Type B pancreatic cell (in vitro differentiated cells): ENCODE results near the gene PCARE. TPM values are rescaled to one million over a fixed set of nuclear protein-coding genes. Genes with fewer than 3 reads are reported as not detected.

Experiments used
- DNase-seq: peaks from one replicate; pipeline ENCODE4 v3.0.0; 2021; ENCODE audit warnings: mixed read lengths; ENCODE audit not compliant: unreplicated experiment; ENCODE audit errors: extremely low spot score
- H3K27ac Mint-ChIP-seq: 2 replicates; pipeline ENCODE4 v1.8.0; 2021; ENCODE audit warnings: mild to moderate bottlenecking, mixed read lengths
- H3K27me3 Mint-ChIP-seq: 2 replicates; pipeline ENCODE4 v1.8.0; 2021; ENCODE audit warnings: mixed read lengths
- H3K36me3 Mint-ChIP-seq: 2 replicates; pipeline ENCODE4 v1.8.0; 2021; ENCODE audit warnings: mixed read lengths
- H3K4me1 Mint-ChIP-seq: one replicate; pipeline ENCODE4 v1.8.0; 2021; ENCODE audit warnings: mixed read lengths; ENCODE audit not compliant: unreplicated experiment
- H3K4me3 Mint-ChIP-seq: 2 replicates; pipeline ENCODE4 v1.8.0; 2021; ENCODE audit warnings: mild to moderate bottlenecking, mixed read lengths
- H3K9me3 Mint-ChIP-seq: 2 replicates; pipeline ENCODE4 v1.8.0; 2021; ENCODE audit warnings: mixed read lengths
- total RNA-seq: library from RNA; stranded (reverse); gene quantifications from 2 replicates; pipeline ENCODE4 v1.2.1, GENCODE V29; 2021; ENCODE audit warnings: low replicate concordance
- TF ChIP-seq, protein P1 (sequence below): fragments of 200-600 bp; sonication (generic); conservative IDR thresholded peaks from 2 replicates; pipeline ENCODE4 v1.5.0; 2021; ENCODE audit warnings: antibody characterized with exemption, mild to moderate bottlenecking

Gene PCARE
- total RNA-seq, 1 donor from 2014 or later = not detected

DNA sequence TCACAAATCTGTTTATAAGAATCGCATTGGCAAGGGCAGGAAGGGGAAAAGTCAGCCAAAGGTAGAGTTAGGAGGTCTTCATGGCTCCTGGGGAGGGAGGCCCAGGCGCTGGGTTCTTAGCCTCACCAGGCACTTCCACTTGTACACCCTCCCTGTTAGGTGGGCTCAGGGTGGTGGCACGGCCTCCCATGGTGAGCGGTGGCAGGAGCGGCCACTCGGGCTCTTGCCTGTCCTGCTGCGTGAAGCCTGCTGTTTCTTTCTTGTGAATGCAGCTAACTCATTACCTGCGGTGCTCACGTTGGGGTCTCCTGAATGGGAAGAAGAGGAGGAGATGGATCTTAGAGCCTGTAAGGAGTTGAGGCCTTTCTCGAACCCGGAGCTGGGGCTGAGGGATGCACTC is 52.4 kb downstream of the PCARE start:
- Mint-ChIP-seq H3K4me3 (no peak overlapping the region), H3K27me3 (peaks cover 9% of the 10 kb centered on the region), H3K36me3 (no peaks in the 10 kb centered on the region), H3K4me1 (peaks cover 30% of the 10 kb centered on the region), H3K9me3 (no peaks in the 10 kb centered on the region), H3K27ac (no peak overlapping the region)
- DNase-seq = no peak
- TF ChIP-seq, protein P1, sequence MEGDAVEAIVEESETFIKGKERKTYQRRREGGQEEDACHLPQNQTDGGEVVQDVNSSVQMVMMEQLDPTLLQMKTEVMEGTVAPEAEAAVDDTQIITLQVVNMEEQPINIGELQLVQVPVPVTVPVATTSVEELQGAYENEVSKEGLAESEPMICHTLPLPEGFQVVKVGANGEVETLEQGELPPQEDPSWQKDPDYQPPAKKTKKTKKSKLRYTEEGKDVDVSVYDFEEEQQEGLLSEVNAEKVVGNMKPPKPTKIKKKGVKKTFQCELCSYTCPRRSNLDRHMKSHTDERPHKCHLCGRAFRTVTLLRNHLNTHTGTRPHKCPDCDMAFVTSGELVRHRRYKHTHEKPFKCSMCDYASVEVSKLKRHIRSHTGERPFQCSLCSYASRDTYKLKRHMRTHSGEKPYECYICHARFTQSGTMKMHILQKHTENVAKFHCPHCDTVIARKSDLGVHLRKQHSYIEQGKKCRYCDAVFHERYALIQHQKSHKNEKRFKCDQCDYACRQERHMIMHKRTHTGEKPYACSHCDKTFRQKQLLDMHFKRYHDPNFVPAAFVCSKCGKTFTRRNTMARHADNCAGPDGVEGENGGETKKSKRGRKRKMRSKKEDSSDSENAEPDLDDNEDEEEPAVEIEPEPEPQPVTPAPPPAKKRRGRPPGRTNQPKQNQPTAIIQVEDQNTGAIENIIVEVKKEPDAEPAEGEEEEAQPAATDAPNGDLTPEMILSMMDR = no peak

DNA sequence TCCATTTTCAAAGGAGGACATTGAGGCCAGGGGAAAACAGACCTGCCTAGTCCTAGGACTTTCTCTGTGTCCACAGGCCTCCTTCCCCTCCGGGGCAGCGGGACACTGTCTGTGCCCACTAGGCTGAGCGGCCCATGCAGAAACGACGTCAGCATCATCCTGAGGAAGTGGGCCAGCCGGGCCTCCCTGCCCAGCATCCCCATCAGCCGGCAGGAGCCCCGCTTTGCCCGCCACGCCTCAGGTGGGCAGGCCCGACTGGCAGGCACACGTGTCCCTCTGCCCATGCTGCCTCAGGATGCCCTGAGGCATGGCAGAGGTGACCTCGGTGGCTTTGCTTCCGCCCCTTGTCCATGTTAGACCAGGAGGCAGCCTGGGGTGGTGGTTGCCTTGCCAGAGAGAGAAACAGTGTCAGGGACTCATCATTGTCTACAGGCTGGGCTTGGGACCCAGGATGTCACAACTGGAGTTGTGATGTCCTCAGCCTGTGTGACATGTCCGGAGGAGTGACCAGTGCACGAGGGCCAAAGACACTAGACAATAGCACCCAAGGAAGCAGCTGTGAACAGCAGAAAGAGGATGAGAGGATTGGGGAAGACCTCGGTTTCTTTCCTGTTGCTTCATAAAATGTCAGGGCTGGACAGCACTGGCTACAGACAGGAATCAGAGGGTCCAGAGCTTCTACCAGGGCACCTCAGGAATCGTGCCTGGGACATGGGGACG is 56.4 kb downstream of the PCARE start:
- Mint-ChIP-seq H3K27me3 (peaks cover 18% of the 10 kb centered on the region), H3K4me1 (peaks cover 33% of the 10 kb centered on the region), H3K27ac (no peak overlapping the region), H3K4me3 (no peak overlapping the region), H3K36me3 (no peaks in the 10 kb centered on the region), H3K9me3 (no peaks in the 10 kb centered on the region)
- no peak for DNase-seq
- TF ChIP-seq, protein P1 = no peak

DNA sequence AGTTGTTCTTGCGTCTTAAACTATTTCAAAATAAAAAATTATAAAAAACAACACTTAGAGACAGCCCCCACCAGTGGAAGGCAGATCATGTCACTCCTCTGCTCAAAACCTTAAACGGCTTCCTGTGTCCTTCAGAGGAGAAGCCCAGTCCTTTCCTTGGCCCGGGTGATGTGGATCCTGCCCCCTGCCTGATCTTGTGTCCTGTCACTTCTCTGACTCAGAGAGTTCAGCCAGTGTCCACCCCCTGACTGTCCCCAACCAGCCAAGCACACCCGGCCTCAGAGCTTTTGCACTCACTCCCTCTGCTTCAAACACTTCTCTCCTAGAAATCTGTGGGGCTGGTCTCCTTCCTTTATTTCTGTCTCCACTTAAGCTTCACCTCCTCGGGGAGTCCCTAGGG is 57.8 kb downstream of the PCARE start:
- no peak for DNase-seq
- H3K4me3 Mint-ChIP-seq = no peak overlapping the region
- peaks cover 30% of the 10 kb centered on the region for H3K4me1 Mint-ChIP-seq
- no peak overlapping the region for H3K27ac Mint-ChIP-seq
- TF ChIP-seq, protein P1 = no peak
- peaks cover 19% of the 10 kb centered on the region for H3K27me3 Mint-ChIP-seq
- H3K9me3 Mint-ChIP-seq = no peaks in the 10 kb centered on the region
- no peaks in the 10 kb centered on the region for H3K36me3 Mint-ChIP-seq

DNA sequence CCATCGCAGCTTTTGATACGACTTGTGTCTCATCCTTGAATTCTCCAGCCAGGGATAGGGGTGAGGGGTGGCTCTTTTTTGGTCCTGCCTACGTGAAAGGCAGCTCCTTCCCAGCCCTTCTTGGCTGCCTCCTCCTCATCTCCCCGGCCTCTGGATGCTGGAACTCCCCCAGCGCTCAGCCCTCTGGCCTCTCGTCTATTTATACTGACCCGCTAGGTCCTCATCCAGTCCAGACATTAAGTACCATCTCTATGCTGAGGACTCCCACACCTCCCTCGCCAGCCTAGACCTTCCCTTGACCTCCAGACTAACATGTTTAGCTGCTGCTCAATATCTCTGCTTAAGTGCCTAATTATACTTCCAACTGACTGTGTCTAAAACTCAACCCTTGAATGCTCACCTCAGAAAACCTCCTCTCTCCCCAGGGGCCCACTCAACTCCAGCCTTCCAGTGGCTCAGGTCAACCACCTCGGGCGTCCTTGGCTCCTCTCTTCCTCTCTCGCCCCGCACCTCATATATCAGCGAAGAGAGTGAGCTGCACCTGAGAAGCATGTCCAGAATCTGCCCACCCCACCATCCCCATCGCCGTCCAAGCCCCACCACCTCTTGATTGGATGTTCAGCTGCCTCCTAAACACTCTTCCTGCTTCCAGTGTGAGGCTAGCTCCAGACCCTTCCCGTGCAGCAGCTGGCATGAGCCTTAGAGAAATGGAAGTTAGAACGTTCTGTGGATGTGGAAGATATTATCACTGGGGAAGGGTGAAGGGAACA is 58.4 kb downstream of the PCARE start:
- Mint-ChIP-seq H3K27ac (no peak overlapping the region), H3K27me3 (peaks cover 17% of the 10 kb centered on the region), H3K36me3 (no peaks in the 10 kb centered on the region), H3K4me1 (peaks cover 31% of the 10 kb centered on the region), H3K9me3 (no peaks in the 10 kb centered on the region), H3K4me3 (no peak overlapping the region)
- DNase-seq = no peak
- TF ChIP-seq, protein P1 = no peak

DNA sequence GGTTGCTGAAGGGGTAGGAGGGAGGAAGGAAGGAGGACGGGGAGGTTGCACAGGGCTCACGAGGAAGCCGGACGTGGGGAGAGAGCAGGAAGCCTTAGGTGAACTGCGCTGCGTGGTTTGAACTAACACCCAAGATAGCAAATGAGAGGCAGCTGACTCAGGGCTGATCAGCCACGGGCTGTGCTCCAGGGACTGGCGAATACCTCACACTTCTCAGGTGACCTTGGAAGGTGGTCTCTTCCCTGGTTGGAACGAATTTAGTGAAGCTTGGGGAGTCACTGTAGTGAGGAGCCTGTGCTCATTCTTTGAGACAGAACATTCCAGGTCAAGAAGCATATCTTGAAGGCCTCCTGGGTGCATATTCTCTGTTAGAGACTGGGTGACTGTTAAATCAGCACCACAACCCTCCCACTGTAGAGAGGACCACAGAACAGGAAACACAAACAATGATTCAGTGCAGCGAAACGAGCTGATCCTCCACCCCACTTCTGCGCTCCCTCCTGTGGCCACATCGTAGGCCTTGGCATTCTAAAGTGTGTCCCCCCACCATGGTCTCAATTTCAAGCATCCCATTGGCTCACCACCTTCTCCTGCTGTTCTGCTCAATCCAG is 59.4 kb downstream of the PCARE start:
- DNase-seq = no peak
- Mint-ChIP-seq H3K36me3 (no peaks in the 10 kb centered on the region), H3K27ac (no peak overlapping the region), H3K4me3 (no peak overlapping the region), H3K27me3 (peaks cover 13% of the 10 kb centered on the region), H3K4me1 (peaks cover 32% of the 10 kb centered on the region), H3K9me3 (no peaks in the 10 kb centered on the region)
- TF ChIP-seq, protein P1 = no peak
